GM12874 (cell line): Measurements from ENCODE around the gene GTSE1.

ENCODE experiments used
- TF ChIP-seq, protein P1 (sequence below): IDR thresholded peaks from 2 replicates; pipeline ENCODE4 v1.5.1; 2011; ENCODE audit warnings: low read depth, mild to moderate bottlenecking, control low read depth, low read length, moderate library complexity; ENCODE audit not compliant: insufficient read depth

GTSE1 gene

DNA sequence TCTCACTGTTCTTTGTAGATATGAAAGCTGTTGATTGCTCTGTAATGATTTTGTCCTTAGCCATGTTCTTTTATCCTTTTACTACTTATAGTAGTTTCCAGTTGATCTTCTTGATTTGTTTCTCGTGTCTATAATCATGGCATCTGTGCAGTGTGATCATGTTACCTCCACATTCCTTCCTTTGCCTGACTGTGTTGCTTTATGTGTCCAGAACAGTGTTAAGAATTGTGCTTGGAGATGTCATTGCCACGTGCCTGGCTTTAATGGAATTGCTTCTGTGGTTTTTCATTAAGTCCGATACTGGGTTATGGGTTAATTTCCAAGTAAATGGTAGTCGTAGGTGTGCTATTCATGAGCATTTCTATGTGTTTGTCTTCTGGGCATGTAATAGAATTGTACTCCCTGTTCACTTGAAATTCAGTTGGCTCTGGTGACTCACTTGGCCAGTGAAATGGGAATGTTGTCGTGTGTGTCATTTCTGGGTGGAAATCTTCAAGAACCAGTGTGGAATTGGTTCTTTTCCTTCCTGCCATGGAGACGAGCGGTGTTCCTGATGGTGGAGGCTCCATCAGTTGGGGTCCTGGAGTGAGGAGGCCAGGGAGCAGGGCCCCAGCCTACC is 6.8 kb downstream of the GTSE1 start:
- TF ChIP-seq, protein P1, sequence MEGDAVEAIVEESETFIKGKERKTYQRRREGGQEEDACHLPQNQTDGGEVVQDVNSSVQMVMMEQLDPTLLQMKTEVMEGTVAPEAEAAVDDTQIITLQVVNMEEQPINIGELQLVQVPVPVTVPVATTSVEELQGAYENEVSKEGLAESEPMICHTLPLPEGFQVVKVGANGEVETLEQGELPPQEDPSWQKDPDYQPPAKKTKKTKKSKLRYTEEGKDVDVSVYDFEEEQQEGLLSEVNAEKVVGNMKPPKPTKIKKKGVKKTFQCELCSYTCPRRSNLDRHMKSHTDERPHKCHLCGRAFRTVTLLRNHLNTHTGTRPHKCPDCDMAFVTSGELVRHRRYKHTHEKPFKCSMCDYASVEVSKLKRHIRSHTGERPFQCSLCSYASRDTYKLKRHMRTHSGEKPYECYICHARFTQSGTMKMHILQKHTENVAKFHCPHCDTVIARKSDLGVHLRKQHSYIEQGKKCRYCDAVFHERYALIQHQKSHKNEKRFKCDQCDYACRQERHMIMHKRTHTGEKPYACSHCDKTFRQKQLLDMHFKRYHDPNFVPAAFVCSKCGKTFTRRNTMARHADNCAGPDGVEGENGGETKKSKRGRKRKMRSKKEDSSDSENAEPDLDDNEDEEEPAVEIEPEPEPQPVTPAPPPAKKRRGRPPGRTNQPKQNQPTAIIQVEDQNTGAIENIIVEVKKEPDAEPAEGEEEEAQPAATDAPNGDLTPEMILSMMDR = no peak

GRCh38 chr22:46308283-46308988 is 11.8 kb downstream of the GTSE1 start:
- TF ChIP-seq, protein P1 = no peak

- TF ChIP-seq, protein P1 = no peak
These were observed 12.9 kb downstream of the GTSE1 start for GRCh38 chr22:46309526-46310085.

- TF ChIP-seq, protein P1 = no peak
These were observed 15.4 kb downstream of the GTSE1 start for GRCh38 chr22:46312056-46312455.

DNA sequence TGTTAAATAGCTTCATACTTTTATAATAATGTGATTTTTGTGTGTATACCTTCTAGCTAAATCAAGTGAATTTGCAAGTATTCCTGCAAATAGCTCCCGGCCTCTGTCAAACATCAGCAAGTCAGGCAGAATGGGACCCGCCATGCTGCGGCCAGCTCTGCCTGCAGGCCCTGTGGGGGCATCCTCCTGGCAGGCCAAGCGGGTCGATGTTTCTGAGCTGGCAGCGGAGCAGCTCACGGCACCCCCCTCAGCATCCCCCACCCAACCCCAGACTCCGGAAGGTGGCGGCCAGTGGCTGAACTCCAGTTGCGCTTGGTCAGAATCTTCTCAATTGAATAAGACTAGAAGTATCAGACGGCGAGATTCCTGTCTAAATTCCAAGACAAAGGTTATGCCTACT is 19.3 kb downstream of the GTSE1 start:
- TF ChIP-seq, protein P1 = no peak

GRCh38 chr22:46317646-46318045 is 21.0 kb downstream of the GTSE1 start:
- TF ChIP-seq, protein P1 = no peak

DNA sequence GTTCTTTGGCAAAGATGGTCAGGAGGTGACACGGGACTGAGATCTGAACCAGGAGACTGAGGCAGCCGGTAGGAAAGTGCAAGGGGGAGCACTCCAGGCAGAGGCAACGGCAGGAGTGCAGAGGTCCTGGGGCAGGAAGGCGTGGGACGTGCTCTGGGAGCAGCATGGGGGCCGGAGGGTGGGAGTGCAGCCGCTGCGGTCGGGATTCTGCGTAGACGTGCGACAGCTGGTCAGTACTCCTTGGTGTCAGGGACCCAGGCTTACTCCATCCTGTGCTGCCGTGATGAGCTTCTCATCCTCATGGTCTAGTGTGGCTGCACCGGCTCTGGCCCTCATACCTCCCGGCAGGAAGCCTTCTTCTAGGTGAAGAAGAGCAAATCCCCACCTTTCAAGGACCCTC is 21.9 kb downstream of the GTSE1 start:
- TF ChIP-seq, protein P1 = no peak
